ENCODE measurements around the gene LDB2. TPM values are rescaled to one million over a fixed set of nuclear protein-coding genes. Genes with fewer than 3 reads are reported as not detected.

LDB2 gene
- total and polyA plus RNA-seq, 2 experiments from 2014 or later: 48.6 to 80.1 TPM

GRCh38 chr4:16728111-16728510, 170.3 kb downstream of the LDB2 start:
- Mint-ChIP-seq H3K9me3 (peaks cover 3% of the 10 kb centered on the region; the same call in 2 of the 3 replicates), H3K27ac (peak overlapping the region; percentile 5; the same call in 1 of the 2 replicates), H3K4me1 (peaks cover 57% of the 10 kb centered on the region)

More at GRCh38 chr4:16728111-16728510, 170.3 kb downstream of the LDB2 start:
- peaks cover 22% of the 10 kb centered on the region for H3K36me3 Mint-ChIP-seq (ENCODE audit: low read depth)
- H3K27me3 ChIP-seq (ENCODE audit: insufficient read depth): no peaks in the 10 kb centered on the region
- no peak overlapping the region for H3K4me3 Mint-ChIP-seq
- peaks cover 4% of the 10 kb centered on the region; the same call in 1 of the 2 replicates for H3K79me2 ChIP-seq (replicated peaks; ENCODE audit: insufficient read depth)
- H3F3A ChIP-seq (replicated peaks; ENCODE audit: low read depth): no peaks in the 10 kb centered on the region
- H2AFZ ChIP-seq: no peak overlapping the region
- peak overlapping the region; percentile 40 for H3K4me2 ChIP-seq
- H4K20me1 ChIP-seq (replicated peaks; ENCODE audit: insufficient read depth): no peaks in the 10 kb centered on the region
- H3K9me2 ChIP-seq (ENCODE audit: insufficient read depth): no peaks in the 10 kb centered on the region
- no peak overlapping the region for H3K4me3 ChIP-seq
- H3K27me3 Mint-ChIP-seq (ENCODE audit: insufficient read depth, low read depth, poor library complexity): peaks cover 6% of the 10 kb centered on the region
- no peak for ATAC-seq
- DNase-seq (ENCODE audit: low spot score): no peak
- TF ChIP-seq EZH2 (IDR thresholded peaks at IDR 0.05; ENCODE audit: low read depth, unreplicated experiment) (no peak), EZH2phosphoT487 (IDR thresholded peaks at IDR 0.05; ENCODE audit: unreplicated experiment) (no peak), ZNF462 (CRISPR knock-in tag; IDR thresholded peaks at IDR 0.05) (no peak), ZNF331 (CRISPR knock-in tag; IDR thresholded peaks at IDR 0.05; ENCODE audit: low read depth) (no peak), CREB1 (CRISPR knock-in tag; IDR thresholded peaks at IDR 0.05; ENCODE audit: low read depth) (no peak), STAT1 (IDR thresholded peaks at IDR 0.05; ENCODE audit: unreplicated experiment) (no peak), NANOG (IDR thresholded peaks at IDR 0.05; ENCODE audit: borderline replicate concordance) (no peak), POLR2AphosphoS5 (IDR thresholded peaks at IDR 0.05; ENCODE audit: low read depth) (no peak), JUNB (IDR thresholded peaks at IDR 0.05; ENCODE audit: unreplicated experiment) (no peak)
- TF ChIP-seq, protein P1, sequence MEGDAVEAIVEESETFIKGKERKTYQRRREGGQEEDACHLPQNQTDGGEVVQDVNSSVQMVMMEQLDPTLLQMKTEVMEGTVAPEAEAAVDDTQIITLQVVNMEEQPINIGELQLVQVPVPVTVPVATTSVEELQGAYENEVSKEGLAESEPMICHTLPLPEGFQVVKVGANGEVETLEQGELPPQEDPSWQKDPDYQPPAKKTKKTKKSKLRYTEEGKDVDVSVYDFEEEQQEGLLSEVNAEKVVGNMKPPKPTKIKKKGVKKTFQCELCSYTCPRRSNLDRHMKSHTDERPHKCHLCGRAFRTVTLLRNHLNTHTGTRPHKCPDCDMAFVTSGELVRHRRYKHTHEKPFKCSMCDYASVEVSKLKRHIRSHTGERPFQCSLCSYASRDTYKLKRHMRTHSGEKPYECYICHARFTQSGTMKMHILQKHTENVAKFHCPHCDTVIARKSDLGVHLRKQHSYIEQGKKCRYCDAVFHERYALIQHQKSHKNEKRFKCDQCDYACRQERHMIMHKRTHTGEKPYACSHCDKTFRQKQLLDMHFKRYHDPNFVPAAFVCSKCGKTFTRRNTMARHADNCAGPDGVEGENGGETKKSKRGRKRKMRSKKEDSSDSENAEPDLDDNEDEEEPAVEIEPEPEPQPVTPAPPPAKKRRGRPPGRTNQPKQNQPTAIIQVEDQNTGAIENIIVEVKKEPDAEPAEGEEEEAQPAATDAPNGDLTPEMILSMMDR (conservative IDR thresholded peaks at IDR 0.05; ENCODE audit: low read depth in 2 of 2): no peak
- no peaks in the 10 kb centered on the region for H3K36me3 ChIP-seq (ENCODE audit: insufficient read depth)
- H3K27ac ChIP-seq (ENCODE audit: low read depth): no peak overlapping the region
- H3K4me1 ChIP-seq (ENCODE audit: insufficient read depth): peaks cover 49% of the 10 kb centered on the region
